Gastrocnemius medialis (tissue), 4 donors: ENCODE measurements around the gene LRMDA.

Experiments used
- CTCF ChIP-seq, 5 experiments: fragments of 450-650 bp in 3 of 5; fragments of 200-600 bp in 2 of 5; sonication (generic) in 2 of 5; IDR thresholded peaks in 4 of 5; conservative IDR thresholded peaks in 1 of 5; 1 replicate in 4 of 5; 2 replicates in 1 of 5; pipeline ENCODE4 v1.5.1; 2016 to 2019; ENCODE audit warnings: antibody characterized with exemption in 5 of 5, mild to moderate bottlenecking in 3 of 5, moderate library complexity in 3 of 5
- POLR2A ChIP-seq, 2 donors: fragments of 450-650 bp; IDR thresholded peaks; one replicate each; pipeline ENCODE4 v1.6.1; 2017; ENCODE audit warnings: antibody characterized with exemption in 2 of 2, mild to moderate bottlenecking in 2 of 2, moderate library complexity in 2 of 2

GRCh38 chr10:75541411-75541810, 110.0 kb downstream of the LRMDA start:
- no peak for TF ChIP-seq CTCF (IDR thresholded peaks at IDR 0.05 in 4 of 5, conservative IDR thresholded peaks at IDR 0.05 in 1 of 5)
- TF ChIP-seq POLR2A (IDR thresholded peaks at IDR 0.05), result no peak
